Spinal cord (tissue), 10 donors: ENCODE measurements around the gene ANKS1B. TPM values are rescaled to one million over a fixed set of nuclear protein-coding genes. Genes with fewer than 3 reads are reported as not detected.
"Not testable (repeated sequence)": the region's sequence is repeated elsewhere in the genome, so short reads cannot be mapped to it uniquely, and the experiment has no call there.

Source experiments
- DNase-seq, 6 donors: peaks; one replicate each; pipeline versions ENCODE4 v3.0.0 to v3.0.0-alpha.2; 2013 to 2015; ENCODE audit warnings: low spot score in 6 of 6, low read depth in 4 of 6
- H3K27ac ChIP-seq: one replicate; pipeline ENCODE4 v1.5.1; 2013; ENCODE audit warnings: low read depth, low read length, control low read depth
- H3K27me3 ChIP-seq: one replicate; pipeline ENCODE4 v1.6.1; 2013; ENCODE audit warnings: low read length; ENCODE audit not compliant: control insufficient read depth, insufficient read depth
- H3K36me3 ChIP-seq: one replicate; pipeline ENCODE4 v1.6.1; 2013; ENCODE audit warnings: low read length; ENCODE audit not compliant: control insufficient read depth, insufficient read depth
- H3K4me1 ChIP-seq: one replicate; pipeline ENCODE4 v1.6.1; 2013; ENCODE audit warnings: low read length; ENCODE audit not compliant: control insufficient read depth, insufficient read depth
- H3K4me3 ChIP-seq: one replicate; pipeline ENCODE4 v1.5.1; 2013; ENCODE audit warnings: low read depth, low read length, control low read depth
- H3K9me3 ChIP-seq: one replicate; pipeline ENCODE4 v1.6.1; 2013; ENCODE audit warnings: low read length; ENCODE audit not compliant: control insufficient read depth, insufficient read depth
- WGBS: methylation state at CpG from one replicate; pipeline ENCODE4 v1.1.5; 2013; ENCODE audit warnings: missing lambda C conversion rate; ENCODE audit not compliant: insufficient coverage; 5-methylcytosine and 5-hydroxymethylcytosine counted together
- polyA plus RNA-seq, 2 donors: library from polyadenylated mRNA; unstranded; fragments of 120-200 nt; gene quantifications; one replicate each; pipeline ENCODE4 v1.2.1, GENCODE V29; 2013; ENCODE audit not compliant: insufficient read length in 2 of 2
- total RNA-seq, 2 donors: library from RNA; depleted of rRNA in 1 of 2; stranded (reverse); fragments of 120-200 nt in 1 of 2; fragments of >200 nt in 1 of 2; gene quantifications; one replicate each; pipeline versions ENCODE4 v1.2.3 to v1.2.4, GENCODE V29; 2013 to 2014
- donor health status: healthy.

ANKS1B gene
- total and polyA plus RNA-seq, 4 donors, result 89.5 to 131 (median 108) TPM

- no peaks in the 10 kb centered on the region for H3K36me3 ChIP-seq
- no peak for DNase-seq
- no peak overlapping the region for H3K27ac ChIP-seq
- WGBS, result no CpG with 5 or more reads among the region's 3 CpGs
- H3K4me1 ChIP-seq, result no peaks in the 10 kb centered on the region
- H3K27me3 ChIP-seq, result no peaks in the 10 kb centered on the region
- H3K9me3 ChIP-seq, result no peaks in the 10 kb centered on the region
- no peak overlapping the region for H3K4me3 ChIP-seq
These were observed 734.6 kb downstream of the ANKS1B start for GRCh38 chr12:99250091-99250490.

DNA sequence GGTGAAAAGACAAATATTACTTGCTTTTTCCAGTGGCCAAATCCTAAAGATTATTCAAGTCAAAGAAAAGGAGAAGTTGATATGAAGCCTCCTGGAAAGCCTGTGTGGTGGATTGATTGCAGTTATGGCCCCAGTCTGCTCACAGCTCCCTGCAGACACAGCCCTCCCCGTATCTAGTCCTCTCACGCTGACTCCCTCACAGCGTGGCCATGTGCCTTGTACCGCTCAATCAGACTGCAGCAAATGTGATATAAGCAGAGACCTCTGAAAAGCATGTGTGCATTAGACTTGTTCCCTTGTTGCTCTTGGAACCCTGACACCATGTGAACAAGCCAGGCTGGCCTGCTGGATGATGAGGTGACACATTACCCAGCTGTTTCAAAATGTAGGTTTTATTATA lies 735.2 kb downstream of the ANKS1B start:
- Histone ChIP-seq H3K36me3 (no peaks in the 10 kb centered on the region), H3K9me3 (no peaks in the 10 kb centered on the region), H3K4me1 (no peaks in the 10 kb centered on the region), H3K4me3 (no peak overlapping the region), H3K27me3 (no peaks in the 10 kb centered on the region), H3K27ac (no peak overlapping the region)
- 53% methylated on average over 2 of the region's 4 CpGs for WGBS
- no peak for DNase-seq

DNA sequence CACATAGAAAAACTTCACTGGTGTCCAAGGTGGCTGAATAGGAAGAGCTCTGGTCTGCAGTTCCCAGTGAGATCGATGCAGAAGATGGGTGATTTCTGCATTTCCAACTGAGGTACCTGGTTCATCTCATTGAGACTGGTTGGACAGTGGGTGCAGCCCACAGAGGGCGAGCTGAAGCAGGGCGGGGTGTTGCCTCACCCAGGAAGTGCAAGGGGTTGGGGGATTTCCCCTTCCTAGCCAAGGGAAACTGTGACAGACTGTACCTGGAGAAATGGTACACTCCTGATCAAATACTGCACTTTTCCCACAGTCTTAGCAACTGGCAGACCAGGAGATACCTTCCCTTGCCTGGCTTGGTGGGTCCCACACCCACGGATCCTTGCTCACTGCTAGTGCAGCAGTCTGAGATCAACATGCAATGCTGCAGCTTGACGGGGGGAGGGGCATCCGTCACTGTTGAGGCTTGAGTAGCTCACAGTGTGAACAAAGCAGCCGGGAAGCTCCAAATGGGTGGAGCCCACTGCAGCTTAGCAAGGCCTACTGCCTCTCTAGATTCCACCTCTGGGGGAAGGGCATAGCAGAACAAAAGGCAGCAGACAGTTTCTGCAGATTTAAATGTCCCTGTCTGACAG lies 746.7 kb downstream of the ANKS1B start:
- not testable (repeated sequence) for H3K9me3 ChIP-seq, H3K36me3 ChIP-seq, H3K4me3 ChIP-seq, H3K27me3 ChIP-seq, H3K4me1 ChIP-seq, H3K27ac ChIP-seq
- peak in 2 of 6 donors; percentile 37 to 45 for DNase-seq
- 45% methylated on average over 7 of the region's 7 CpGs for WGBS

- WGBS, result no CpG with 5 or more reads among the region's 3 CpGs
- Histone ChIP-seq H3K9me3 (no peaks in the 10 kb centered on the region), H3K4me1 (no peaks in the 10 kb centered on the region), H3K27ac (no peak overlapping the region), H3K36me3 (no peaks in the 10 kb centered on the region), H3K27me3 (no peaks in the 10 kb centered on the region), H3K4me3 (no peak overlapping the region)
- no peak for DNase-seq
These were observed 749.4 kb downstream of the ANKS1B start for GRCh38 chr12:99235381-99235780.

DNA sequence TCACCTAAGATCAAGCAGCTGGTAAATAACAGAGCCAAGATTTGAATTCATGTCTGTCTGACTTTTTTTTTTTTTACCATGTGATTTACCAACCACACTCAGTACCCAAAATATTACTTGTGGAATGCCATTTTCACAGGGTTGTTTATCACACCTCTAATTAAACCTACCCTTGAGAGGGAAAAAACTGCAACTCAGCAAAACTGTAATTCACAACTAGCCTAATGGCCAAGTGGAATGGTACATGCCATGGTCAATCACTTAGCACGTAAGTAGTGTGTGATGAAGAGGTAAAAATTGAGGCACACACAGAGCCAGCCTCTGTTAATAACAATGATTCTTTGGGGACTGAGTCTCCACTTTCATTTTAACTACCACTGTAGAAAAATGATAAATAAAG lies 750.0 kb downstream of the ANKS1B start:
- no peaks in the 10 kb centered on the region for H3K27me3 ChIP-seq
- no peaks in the 10 kb centered on the region for H3K4me1 ChIP-seq
- no peaks in the 10 kb centered on the region for H3K36me3 ChIP-seq
- WGBS, result no CpG with 5 or more reads among the region's 1 CpG
- no peak overlapping the region for H3K27ac ChIP-seq
- no peaks in the 10 kb centered on the region for H3K9me3 ChIP-seq
- H3K4me3 ChIP-seq, result no peak overlapping the region
- no peak for DNase-seq

GRCh38 chr12:99232324-99232723 lies 752.4 kb downstream of the ANKS1B start:
- no peaks in the 10 kb centered on the region for H3K9me3 ChIP-seq
- no peak overlapping the region for H3K4me3 ChIP-seq
- no CpG with 5 or more reads among the region's 4 CpGs for WGBS
- H3K36me3 ChIP-seq, result no peaks in the 10 kb centered on the region
- no peaks in the 10 kb centered on the region for H3K27me3 ChIP-seq
- peak in 1 of 6 donors; percentile 49 for DNase-seq
- no peak overlapping the region for H3K27ac ChIP-seq
- H3K4me1 ChIP-seq, result no peaks in the 10 kb centered on the region

- no CpG with 5 or more reads among the region's 1 CpG for WGBS
These were observed 753.7 kb downstream of the ANKS1B start for GRCh38 chr12:99231031-99231430.

DNA sequence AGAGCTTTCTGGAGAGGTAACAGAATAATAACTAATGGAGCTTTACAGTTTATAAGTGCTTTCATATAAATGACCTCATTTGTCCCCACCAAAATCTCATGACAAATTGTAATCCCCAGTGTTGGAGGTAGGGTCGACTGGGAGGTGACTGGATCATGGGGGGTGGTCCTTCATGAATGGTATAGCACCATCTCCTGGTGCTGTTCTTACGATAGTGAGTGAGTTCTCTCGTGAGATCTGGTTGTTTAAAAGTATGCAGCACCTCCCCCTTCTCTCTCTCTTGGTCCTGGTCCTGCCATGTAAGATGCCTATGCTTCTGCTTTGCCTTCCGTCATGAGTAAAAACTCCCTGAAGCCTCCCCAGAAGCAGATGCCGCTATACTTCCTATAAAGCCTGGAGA lies 760.5 kb downstream of the ANKS1B start:
- 100% methylated on average over 2 of the region's 5 CpGs for WGBS
- DNase-seq, result no peak
- Histone ChIP-seq H3K4me3 (no peak overlapping the region), H3K9me3 (no peaks in the 10 kb centered on the region), H3K27ac (no peak overlapping the region), H3K36me3 (no peaks in the 10 kb centered on the region), H3K27me3 (no peaks in the 10 kb centered on the region), H3K4me1 (no peaks in the 10 kb centered on the region)

More at GRCh38 chr12:99231031-99231430, 753.7 kb downstream of the ANKS1B start:
- Histone ChIP-seq H3K9me3 (no peaks in the 10 kb centered on the region), H3K4me3 (no peak overlapping the region), H3K27ac (no peak overlapping the region), H3K27me3 (no peaks in the 10 kb centered on the region), H3K36me3 (no peaks in the 10 kb centered on the region), H3K4me1 (no peaks in the 10 kb centered on the region)
- DNase-seq, result no peak

GRCh38 chr12:99223579-99223978 lies 761.2 kb downstream of the ANKS1B start:
- no peak overlapping the region for H3K27ac ChIP-seq
- H3K4me3 ChIP-seq, result no peak overlapping the region
- H3K27me3 ChIP-seq, result no peaks in the 10 kb centered on the region
- 95% methylated on average over 2 of the region's 5 CpGs for WGBS
- H3K9me3 ChIP-seq, result no peaks in the 10 kb centered on the region
- no peak for DNase-seq
- no peaks in the 10 kb centered on the region for H3K36me3 ChIP-seq
- H3K4me1 ChIP-seq, result no peaks in the 10 kb centered on the region

DNA sequence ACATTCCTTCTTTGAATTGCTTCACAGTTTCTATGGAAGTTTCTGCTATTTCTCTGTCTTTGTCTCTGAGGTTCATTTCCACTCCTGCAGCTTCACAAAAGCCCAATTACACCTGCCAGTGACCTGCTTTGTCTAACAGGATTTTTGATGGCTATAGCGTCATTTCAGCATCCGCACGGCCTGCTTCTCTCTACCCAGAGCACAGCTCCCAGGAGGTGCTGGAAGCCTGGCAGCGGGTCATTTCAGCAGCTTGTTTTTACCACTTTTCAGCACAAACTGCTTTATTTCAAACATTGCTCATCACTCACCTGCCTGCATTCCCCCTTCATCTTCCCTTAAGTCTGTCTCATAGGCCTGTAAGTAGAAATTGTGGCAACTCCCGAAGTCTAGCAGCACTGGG lies 771.7 kb downstream of the ANKS1B start:
- Histone ChIP-seq H3K9me3 (peaks cover 1% of the 10 kb centered on the region), H3K27me3 (no peaks in the 10 kb centered on the region), H3K36me3 (no peaks in the 10 kb centered on the region), H3K4me3 (no peak overlapping the region), H3K27ac (no peak overlapping the region), H3K4me1 (no peaks in the 10 kb centered on the region)
- 82% methylated on average over 3 of the region's 5 CpGs for WGBS
- peak in 1 of 6 donors; percentile 42 for DNase-seq
